ENCODE results near the gene EDN2. TPM values are rescaled to one million over a fixed set of nuclear protein-coding genes. Genes with fewer than 3 reads are reported as not detected.

EDN2 gene
- total RNA-seq, 1 experiment from 2014 or later = 0.50 TPM

DNA sequence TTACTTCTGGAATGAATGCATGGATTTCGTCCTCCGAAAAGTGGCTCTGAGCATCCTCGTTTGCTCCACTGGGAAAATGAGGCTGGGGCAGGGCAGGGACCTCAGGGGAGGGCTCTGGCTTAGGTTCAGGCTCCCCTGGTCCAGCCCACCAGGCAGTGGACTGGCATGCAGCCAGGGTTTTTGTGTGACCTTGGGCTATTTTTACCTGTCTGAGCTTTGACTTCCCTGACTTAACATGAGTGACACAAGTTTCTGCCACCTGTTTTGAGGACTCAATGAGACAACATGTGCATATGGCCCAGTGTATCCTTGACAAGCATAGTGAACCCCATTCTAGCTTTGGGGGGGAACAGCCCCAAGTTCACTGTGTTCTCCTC lies 32.6 kb upstream of the EDN2 start:
- DNase-seq (ENCODE audit: low spot score) = no peak

DNA sequence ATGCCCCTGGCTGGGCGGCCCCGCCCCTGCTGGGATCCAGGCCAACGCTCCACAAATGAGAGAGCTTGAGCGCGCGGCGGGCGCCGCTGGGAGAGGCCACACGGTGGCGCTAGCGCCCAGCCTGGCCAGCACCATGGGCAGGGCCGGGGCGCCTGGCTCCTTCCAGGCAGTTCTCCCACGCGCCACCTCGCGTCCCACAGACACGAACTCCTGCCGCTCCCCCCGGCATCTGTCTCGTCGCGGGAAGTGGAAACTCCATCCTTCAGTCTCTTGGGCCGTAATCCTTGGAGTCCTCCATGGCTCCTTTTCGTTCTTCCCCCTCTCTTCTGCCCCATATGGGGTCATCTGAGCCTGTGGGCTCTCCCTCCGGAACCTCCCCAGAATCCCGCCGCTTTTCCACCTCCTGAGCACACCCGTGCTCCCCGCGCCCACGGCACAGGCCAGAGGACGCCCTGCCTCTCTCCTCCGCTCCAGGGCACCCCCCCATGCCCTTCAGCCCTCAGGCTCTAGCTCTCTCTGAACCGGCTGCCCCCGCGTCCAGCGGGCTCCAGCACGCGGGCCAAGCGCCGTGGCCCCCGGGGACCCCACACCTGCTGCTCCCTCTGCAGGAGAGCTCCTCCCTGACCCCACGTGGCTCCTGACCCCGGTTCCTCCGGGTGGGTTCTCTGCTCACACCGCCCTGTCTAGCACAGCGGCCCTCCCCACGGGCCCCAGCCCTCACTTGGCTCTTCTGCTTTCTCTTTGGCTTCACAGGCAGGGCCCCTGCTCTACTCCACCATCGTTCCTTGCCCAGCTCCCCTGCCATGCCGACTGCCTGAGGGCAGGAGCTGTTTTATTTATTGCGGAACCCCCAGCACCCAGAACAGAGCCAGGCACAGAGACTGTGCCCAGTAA lies 31.9 kb upstream of the EDN2 start:
- peak; percentile 78 for DNase-seq (ENCODE audit: low spot score)

- no peak for DNase-seq (ENCODE audit: low spot score)
Observed at GRCh38 chr1:41515778-41516167, 31.3 kb upstream of the EDN2 start.

DNA sequence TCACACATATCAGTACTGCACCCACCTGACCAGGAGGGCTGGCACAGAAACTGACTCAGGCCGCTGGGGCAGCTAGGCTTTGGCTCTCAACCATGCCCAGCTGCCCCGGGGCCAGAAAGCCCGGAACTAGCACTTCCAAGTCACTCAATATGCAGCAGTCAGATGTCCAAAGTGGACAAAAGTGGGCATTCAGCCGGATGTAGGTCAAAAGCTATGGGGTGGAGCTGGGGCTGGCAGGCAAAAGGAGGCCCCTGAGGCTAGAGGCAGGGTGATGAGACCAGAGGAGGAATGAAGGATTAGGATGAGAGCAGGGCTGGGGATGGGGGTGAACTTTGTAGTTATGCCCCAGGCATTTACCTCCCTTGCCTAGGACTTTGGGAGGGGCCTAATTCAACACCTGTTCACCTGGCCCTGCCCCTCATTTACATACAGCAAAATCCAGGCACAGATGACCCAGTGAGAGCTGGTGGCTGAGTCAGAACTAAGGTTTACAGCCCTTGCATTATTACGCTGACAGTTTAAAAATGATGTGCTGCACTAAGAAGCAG lies 30.7 kb upstream of the EDN2 start:
- no peak for DNase-seq (ENCODE audit: low spot score)

DNA sequence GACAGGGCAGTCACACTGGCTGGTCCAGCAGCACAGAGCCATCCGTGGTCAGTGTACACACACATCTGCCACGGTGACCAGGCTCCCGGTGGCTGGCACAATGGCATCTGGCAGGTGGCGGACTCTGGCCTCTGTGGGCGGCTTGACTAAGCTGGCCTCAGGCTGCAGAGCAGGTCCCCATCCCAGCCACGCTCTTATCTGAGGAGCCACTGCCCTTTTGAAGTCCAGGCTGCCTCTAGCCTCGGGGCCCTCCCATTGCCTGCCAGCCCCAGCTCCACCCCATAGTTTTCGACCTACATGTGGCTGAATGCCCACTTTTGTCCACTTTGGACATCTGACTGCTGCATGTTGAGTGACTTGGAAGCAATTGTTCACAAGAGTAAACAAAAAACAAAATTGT lies 29.9 kb upstream of the EDN2 start:
- no peak for DNase-seq (ENCODE audit: low spot score)

DNA sequence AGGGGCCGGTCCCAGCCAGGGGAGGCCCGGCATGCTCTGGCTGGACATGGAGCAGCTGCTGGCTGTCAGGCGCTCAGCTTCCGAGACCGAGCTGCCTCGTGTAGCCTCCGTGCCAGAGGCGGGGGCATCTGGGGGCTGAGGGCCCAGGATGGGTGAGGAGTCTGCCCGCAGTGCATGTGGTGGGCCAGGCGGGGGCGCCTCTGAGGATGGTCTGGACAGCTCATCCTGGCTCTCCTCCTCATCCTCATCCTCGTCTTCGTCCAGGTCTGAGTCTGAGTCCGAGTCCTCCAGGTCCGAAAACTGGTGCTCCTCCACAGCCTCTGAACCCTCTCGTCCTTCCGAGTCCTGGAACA lies 28.9 kb upstream of the EDN2 start:
- no peak for DNase-seq (ENCODE audit: low spot score)

DNA sequence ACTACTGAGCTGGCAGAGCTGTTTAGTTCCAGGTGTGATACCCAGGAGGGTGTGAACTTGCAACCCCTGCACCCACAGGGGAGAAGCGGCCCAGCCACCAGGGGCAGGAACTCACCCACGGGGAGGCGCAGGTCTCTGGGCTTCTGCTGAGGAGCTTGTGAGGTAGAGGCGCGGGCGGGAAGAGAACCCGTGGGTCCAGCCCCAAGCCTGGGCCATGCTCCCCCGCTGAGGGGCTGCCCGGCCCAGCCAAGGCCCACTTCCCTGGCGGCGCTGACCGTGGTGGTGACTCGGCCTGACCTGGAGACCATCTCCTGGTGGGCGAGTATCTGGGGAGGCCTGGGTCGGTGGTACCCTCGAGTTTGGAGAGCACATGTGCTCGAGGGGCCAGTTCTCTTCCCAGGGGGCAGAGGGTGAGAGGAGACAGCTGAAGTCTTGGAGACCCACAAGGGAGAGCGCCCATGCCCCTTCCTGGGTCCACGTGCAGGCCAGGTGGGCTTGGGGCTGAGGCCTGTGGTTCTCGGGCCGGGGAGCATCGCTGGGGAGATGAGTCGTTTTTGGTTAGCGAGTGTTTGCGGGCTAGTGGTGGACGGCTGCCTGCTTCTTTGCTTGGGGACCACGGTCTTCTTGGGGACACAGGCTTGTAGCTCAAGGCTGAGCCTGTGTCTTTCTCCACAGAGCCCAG lies 28.4 kb upstream of the EDN2 start:
- no peak for DNase-seq (ENCODE audit: low spot score)

- DNase-seq (ENCODE audit: low spot score) = no peak
Observed at GRCh38 chr1:41511239-41511540, 26.7 kb upstream of the EDN2 start.

DNA sequence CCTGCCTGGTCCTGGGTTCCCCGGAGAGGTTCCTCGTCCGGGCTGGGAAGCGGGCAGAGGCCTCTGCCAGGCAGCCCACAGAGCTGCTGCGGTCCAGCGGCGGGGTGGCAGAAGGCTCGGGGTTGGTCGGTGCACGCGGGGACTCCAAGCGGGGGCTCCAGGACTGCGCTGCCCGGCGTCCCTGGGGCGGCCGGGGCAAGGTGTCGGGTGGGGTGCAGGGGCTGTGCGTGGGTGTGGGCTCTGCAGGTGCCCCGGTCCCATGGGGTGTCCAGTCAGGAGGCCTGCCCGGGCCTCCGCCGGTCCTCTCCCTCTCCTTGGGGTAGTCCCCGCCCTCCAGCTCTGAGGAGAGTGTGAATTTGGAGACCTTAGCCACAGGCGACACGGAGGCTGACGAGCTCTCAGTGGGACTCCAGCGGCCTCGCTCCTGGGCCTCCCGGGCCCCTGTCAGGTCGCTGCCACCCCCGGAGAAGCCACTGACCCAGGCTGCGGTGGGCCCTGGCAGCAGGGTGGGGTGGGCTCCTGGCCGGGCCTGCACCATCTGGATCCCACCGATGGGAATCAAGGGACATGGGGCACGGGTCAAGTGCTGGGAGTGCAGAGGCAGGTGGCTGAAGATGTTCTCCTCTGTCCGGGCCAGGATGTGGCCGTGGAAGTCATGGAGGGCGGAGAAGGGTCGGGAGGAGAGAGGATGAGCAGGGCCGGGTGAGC lies 26.2 kb upstream of the EDN2 start:
- no peak for DNase-seq (ENCODE audit: low spot score)

DNA sequence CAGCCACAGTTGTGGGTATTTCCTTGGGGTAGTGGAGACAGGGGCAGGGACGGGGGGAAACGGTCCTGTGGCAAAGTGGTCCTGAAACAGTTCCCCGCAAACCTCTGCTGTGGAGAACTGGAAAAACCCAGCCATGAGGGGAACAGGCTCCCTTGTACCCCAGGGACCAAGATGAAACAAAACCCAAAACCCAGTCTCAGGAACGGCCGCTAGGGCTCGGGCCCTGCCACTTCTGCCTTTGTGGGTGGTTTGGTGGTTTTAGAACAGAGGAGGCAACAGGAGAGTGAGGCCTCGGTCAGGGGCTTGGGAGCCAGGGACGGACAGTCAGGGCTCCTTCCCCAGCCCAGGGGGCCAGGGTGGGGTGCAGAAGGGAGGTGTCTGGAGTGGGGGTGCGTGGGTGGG lies 24.8 kb upstream of the EDN2 start:
- no peak for DNase-seq (ENCODE audit: low spot score)

DNA sequence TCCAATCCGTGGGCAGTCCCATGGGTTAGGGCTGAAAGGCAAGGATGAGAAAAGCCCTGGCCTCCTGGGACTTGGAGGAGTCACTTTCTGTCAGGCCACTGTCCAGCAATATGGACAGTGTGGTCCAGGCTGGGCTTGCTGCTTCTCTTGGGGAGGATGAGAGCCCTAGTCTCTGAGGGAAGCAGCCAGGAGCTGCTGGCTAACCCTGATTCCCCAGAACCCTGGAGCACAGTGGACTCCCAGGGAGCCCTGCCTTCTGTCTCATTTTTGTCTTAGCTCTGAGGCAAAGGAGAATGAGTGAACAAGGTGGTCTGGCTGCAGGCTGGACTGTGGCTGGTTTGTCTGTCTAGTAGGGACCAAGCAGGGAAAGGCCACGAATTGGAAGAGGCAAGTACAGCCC lies 23.8 kb upstream of the EDN2 start:
- DNase-seq (ENCODE audit: low spot score) = no peak

GRCh38 chr1:41507836-41508235 lies 23.4 kb upstream of the EDN2 start:
- no peak for DNase-seq (ENCODE audit: low spot score)

GRCh38 chr1:41507110-41507720 lies 22.7 kb upstream of the EDN2 start:
- DNase-seq (ENCODE audit: low spot score) = no peak

- no peak for DNase-seq (ENCODE audit: low spot score)
Observed at GRCh38 chr1:41504114-41505035, 19.9 kb upstream of the EDN2 start.

DNA sequence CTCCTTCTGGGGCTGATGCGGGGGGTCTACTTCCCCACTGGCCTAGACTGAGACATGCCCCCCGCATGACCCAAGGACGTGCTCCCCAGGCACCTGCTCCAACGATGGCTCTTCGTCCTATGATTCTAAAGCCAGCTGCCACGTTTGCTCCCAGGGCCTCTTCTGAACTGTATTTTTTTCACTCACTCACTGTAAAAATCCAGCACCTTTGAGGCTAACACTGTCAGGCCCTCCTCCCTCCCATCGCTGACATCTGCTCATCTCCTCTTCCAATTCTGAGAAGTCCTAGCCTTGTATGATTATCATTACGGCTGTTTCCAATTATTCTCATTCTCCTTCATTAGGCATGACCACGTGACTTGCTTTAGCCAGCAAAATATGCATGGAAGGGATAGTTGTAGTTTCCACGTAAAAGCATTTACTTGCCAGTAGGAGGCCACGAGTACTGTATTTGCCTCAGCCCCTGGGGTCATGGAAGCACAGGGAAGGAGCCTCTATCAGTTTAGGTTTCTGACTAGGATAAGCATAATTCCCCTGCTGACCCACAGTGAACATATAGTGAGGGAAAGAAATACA lies 19.1 kb upstream of the EDN2 start:
- no peak for DNase-seq (ENCODE audit: low spot score)

DNA sequence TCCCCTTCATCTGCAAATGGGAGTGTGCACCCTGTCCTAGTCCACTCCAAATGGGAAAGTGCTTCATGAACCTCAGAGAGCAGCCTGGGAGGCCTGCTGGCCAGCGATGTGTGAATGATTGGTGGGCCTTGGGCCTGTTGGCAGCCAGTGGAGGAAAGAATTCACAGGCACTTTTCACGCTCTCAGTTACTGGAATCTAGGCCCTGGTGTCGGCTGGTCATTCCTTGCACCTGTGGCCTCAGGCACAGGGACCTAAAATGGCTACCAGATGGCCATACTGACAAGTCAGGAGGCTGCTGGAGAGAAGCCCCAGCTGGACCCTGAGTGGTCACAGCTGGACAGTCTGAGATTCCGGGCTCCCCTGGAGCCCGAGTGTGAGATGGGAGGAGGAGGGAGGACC lies 18.4 kb upstream of the EDN2 start:
- DNase-seq (ENCODE audit: low spot score) = no peak

DNA sequence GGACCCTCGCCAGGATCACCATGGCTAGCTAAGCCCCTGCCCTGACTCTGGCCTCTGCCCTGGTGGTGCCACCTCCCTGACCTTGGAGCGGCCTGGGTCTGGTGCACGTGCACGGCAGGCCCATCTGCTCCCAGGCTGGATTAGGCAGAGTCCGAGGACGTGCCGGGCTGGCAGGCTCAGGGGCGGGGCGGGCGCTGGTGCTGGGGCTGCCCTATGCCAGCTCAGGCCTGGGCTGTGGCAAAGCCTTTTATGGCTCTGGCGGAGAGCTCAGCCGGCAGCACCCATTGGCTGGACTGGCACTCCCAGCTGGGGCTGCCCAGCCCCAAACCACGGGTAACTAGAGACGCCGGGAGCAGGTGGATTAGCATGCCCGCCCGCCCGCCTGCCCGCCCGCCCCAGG lies 17.1 kb upstream of the EDN2 start:
- no peak for DNase-seq (ENCODE audit: low spot score)

GRCh38 chr1:41500781-41501518 lies 16.5 kb upstream of the EDN2 start:
- no peak for DNase-seq (ENCODE audit: low spot score)

DNA sequence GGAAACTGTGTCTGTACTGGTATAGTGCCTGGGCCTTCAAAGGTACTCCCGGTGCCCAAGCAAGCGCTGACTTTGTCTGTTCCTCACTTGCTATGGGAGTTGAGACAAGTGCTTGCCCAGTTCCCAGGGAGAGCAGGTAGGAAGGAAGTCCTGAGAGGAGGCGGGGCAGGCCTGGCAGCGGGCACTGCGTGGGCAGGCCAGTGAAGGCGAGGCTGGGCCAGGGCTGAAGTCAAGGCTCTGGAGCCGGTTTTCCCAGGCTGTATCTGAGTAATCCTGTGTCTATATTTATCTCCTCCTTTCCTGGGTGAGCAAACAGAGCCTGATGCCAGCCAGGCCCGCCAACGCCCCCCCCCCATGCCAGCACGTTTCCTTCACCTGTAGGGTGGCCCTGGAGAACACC lies 15.9 kb upstream of the EDN2 start:
- DNase-seq (ENCODE audit: low spot score) = peak; percentile 45

DNA sequence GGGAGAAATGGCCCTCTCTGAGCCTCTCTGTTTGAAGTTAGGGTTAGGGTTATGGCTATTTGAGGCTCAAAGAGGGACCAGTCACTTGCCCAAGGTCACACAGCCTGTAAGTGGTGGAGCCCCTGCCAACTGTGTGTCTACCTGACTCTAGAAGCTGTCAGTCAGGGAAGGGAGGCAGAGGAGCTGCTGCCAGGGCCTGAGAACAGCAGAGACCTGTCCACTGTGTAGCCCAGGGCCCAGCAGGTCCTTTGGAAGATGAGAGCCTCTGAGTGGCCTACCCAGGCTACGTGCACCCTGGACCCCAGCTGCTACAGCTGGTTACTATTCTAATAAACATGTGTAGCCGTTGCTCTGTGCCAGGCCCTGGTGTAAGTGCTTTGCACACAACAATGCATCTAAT lies 15.1 kb upstream of the EDN2 start:
- no peak for DNase-seq (ENCODE audit: low spot score)
